H9 (cell line): ENCODE data around the gene VWA8. TPM values are rescaled to one million over a fixed set of nuclear protein-coding genes. Genes with fewer than 3 reads are reported as not detected.

Source experiments
- DNase-seq: peaks from one replicate; pipeline ENCODE4 v3.0.0-alpha.2; 2017
- H2AFZ ChIP-seq: one replicate; pipeline ENCODE4 v1.6.1; 2013; ENCODE audit warnings: mild to moderate bottlenecking, low read length, control low read depth, moderate library complexity
- H2AK5ac ChIP-seq: 2 replicates; pipeline ENCODE4 v1.6.1; 2013; ENCODE audit warnings: low read length, control low read depth, mixed read lengths; ENCODE audit not compliant: insufficient read length
- H2BK120ac ChIP-seq: one replicate; pipeline ENCODE4 v1.6.1; 2013; ENCODE audit warnings: low read depth, mild to moderate bottlenecking, low read length, control low read depth, inconsistent platforms; ENCODE audit not compliant: poor library complexity, severe bottlenecking
- H2BK12ac ChIP-seq: 2 replicates; pipeline ENCODE4 v1.6.1; 2013; ENCODE audit warnings: low read length, control low read depth, mixed read lengths, low read depth; ENCODE audit not compliant: insufficient read length
- H2BK15ac ChIP-seq: 2 replicates; pipeline ENCODE4 v1.6.1; 2013; ENCODE audit warnings: low read depth, low read length, control low read depth
- H2BK20ac ChIP-seq: one replicate; pipeline ENCODE4 v1.6.1; 2013; ENCODE audit warnings: low read depth, mild to moderate bottlenecking, low read length, control low read depth, inconsistent platforms; ENCODE audit not compliant: poor library complexity, severe bottlenecking
- H2BK5ac ChIP-seq: 2 replicates; pipeline ENCODE4 v1.6.1; 2013; ENCODE audit warnings: low read length, control low read depth, mixed read lengths; ENCODE audit not compliant: insufficient read length
- H3K14ac ChIP-seq: 2 replicates; pipeline ENCODE4 v1.6.1; 2013; ENCODE audit warnings: low read length, control low read depth; ENCODE audit not compliant: insufficient read depth
- H3K18ac ChIP-seq: 2 replicates; pipeline ENCODE4 v1.6.1; 2013; ENCODE audit warnings: low read depth, mild to moderate bottlenecking, mixed read lengths, low read length, control low read depth; ENCODE audit not compliant: insufficient read length
- H3K23ac ChIP-seq: 2 replicates; pipeline ENCODE4 v1.6.1; 2013; ENCODE audit warnings: low read length, control low read depth, mixed read lengths, low read depth; ENCODE audit not compliant: insufficient read length
- H3K23me2 ChIP-seq: 2 replicates; pipeline ENCODE4 v1.6.1; 2013; ENCODE audit warnings: low read depth, mild to moderate bottlenecking, mixed read lengths, low read length, control low read depth; ENCODE audit not compliant: insufficient read length, poor library complexity, severe bottlenecking
- H3K27ac ChIP-seq: 2 replicates; pipeline ENCODE4 v1.5.1; 2013; ENCODE audit warnings: low read length, control low read depth, mixed read lengths, low read depth; ENCODE audit not compliant: insufficient read length
- H3K27me3 ChIP-seq: 2 replicates; pipeline ENCODE4 v1.6.1; 2013; ENCODE audit warnings: low read length, control low read depth, inconsistent platforms; ENCODE audit not compliant: insufficient read depth
- H3K4ac ChIP-seq: 2 replicates; pipeline ENCODE4 v1.6.1; 2013; ENCODE audit warnings: low read depth, mild to moderate bottlenecking, control low read depth, inconsistent platforms, low read length, moderate library complexity
- H3K4me1 ChIP-seq: 2 replicates; pipeline ENCODE4 v1.6.1; 2013; ENCODE audit warnings: low read length, control low read depth, inconsistent platforms; ENCODE audit not compliant: insufficient read depth
- H3K4me2 ChIP-seq: 2 replicates; pipeline ENCODE4 v1.6.1; 2013; ENCODE audit warnings: low read length, control low read depth, mixed read lengths; ENCODE audit not compliant: insufficient read length, insufficient read depth
- H3K56ac ChIP-seq: 2 replicates; pipeline ENCODE4 v1.6.1; 2013; ENCODE audit warnings: low read depth, mild to moderate bottlenecking, mixed read lengths, low read length, control low read depth; ENCODE audit not compliant: insufficient read length
- H3K79me1 ChIP-seq: 2 replicates; pipeline ENCODE4 v1.6.1; 2013; ENCODE audit warnings: low read depth, mild to moderate bottlenecking, moderate library complexity, low read length, control low read depth, inconsistent platforms; ENCODE audit not compliant: insufficient read depth, poor library complexity, severe bottlenecking
- H3K79me2 ChIP-seq: 2 replicates; pipeline ENCODE4 v1.6.1; 2013; ENCODE audit warnings: low read length, control low read depth, inconsistent platforms; ENCODE audit not compliant: insufficient read depth
- H3K9ac ChIP-seq: 2 replicates; pipeline ENCODE4 v1.6.1; 2013; ENCODE audit warnings: low read length, control low read depth, mixed read lengths; ENCODE audit not compliant: insufficient read length; ENCODE audit errors: extremely low read depth
- H3K9me3 ChIP-seq: one replicate; pipeline ENCODE4 v1.6.1; 2013; ENCODE audit warnings: low read depth, low read length, inconsistent platforms; ENCODE audit not compliant: control insufficient read depth
- H3T11ph ChIP-seq: one replicate; pipeline ENCODE4 v1.6.1; 2013; ENCODE audit warnings: mild to moderate bottlenecking, low read length, control low read depth, inconsistent platforms
- H4K20me1 ChIP-seq: one replicate; pipeline ENCODE4 v1.6.1; 2013; ENCODE audit not compliant: control insufficient read depth, insufficient read length, insufficient read depth
- H4K5ac ChIP-seq: 2 replicates; pipeline ENCODE4 v1.6.1; 2013; ENCODE audit warnings: low read depth, mild to moderate bottlenecking, mixed read lengths, low read length, control low read depth; ENCODE audit not compliant: insufficient read length
- H4K8ac ChIP-seq: replicated peaks from 2 replicates; pipeline ENCODE4 v1.6.1; 2013; ENCODE audit warnings: low read length, control low read depth, mixed read lengths, low read depth; ENCODE audit not compliant: insufficient read length
- H4K91ac ChIP-seq: 2 replicates; pipeline ENCODE4 v1.6.1; 2013; ENCODE audit warnings: low read depth, mild to moderate bottlenecking, moderate library complexity, mixed read lengths, low read length, control low read depth; ENCODE audit not compliant: insufficient read length
- H3K27ac Mint-ChIP-seq, 3 experiments: 2 replicates in 2 of 3; 3 replicates in 1 of 3; pipeline ENCODE4 v1.8.0; 2020 to 2021; ENCODE audit warnings: mixed read lengths in 3 of 3, mild to moderate bottlenecking in 1 of 3, moderate library complexity in 1 of 3
- H3K27me3 Mint-ChIP-seq: 2 replicates; pipeline ENCODE4 v1.8.0; 2021; ENCODE audit warnings: low read depth, mild to moderate bottlenecking, moderate library complexity, mixed read lengths
- H3K36me3 Mint-ChIP-seq, 3 experiments: 2 replicates in 2 of 3; 3 replicates in 1 of 3; pipeline ENCODE4 v1.8.0; 2020 to 2021; ENCODE audit warnings: low read depth in 3 of 3, mixed read lengths in 3 of 3; ENCODE audit not compliant: insufficient read depth in 1 of 3
- H3K4me1 Mint-ChIP-seq, 2 experiments: 2 replicates each; pipeline ENCODE4 v1.8.0; 2020; ENCODE audit warnings: mixed read lengths in 2 of 2
- H3K4me3 Mint-ChIP-seq, 2 experiments: 2 replicates in 1 of 2; 3 replicates in 1 of 2; pipeline ENCODE4 v1.8.0; 2020 to 2021; ENCODE audit warnings: mild to moderate bottlenecking in 2 of 2, mixed read lengths in 2 of 2, moderate library complexity in 1 of 2
- H3K9me3 Mint-ChIP-seq, 2 experiments: 2 replicates in 1 of 2; 3 replicates in 1 of 2; pipeline ENCODE4 v1.8.0; 2020; ENCODE audit warnings: mild to moderate bottlenecking in 2 of 2, mixed read lengths in 2 of 2, moderate library complexity in 1 of 2
- CTCF ChIP-seq: fragments of 200-600 bp; sonication (generic); conservative IDR thresholded peaks from 3 replicates; pipeline ENCODE4 v1.8.0; 2021; ENCODE audit warnings: antibody characterized with exemption, mild to moderate bottlenecking
- WGBS: extraction: QIAGEN DNeasy Blood & Tissue Kit; methylation state at CpG from one replicate; pipeline ENCODE4 v1.1.7; 2013; ENCODE audit warnings: missing lambda C conversion rate, low lambda C conversion rate, mixed read lengths; ENCODE audit not compliant: insufficient read length; ENCODE audit errors: extremely low coverage; 5-methylcytosine and 5-hydroxymethylcytosine counted together
- total RNA-seq: library from RNA; stranded (reverse); gene quantifications from 2 replicates; pipeline ENCODE4 v1.2.1, GENCODE V29; 2021

VWA8 gene
- total RNA-seq, 1 experiment from 2014 or later = 17.4 TPM

- TF ChIP-seq CTCF = no peak
- H3K4me1 Mint-ChIP-seq = no peaks in the 10 kb centered on the region
- H3K23ac ChIP-seq = no peak overlapping the region
- no peak overlapping the region for H2BK12ac ChIP-seq
- H2AFZ ChIP-seq = no peak overlapping the region
- DNase-seq = no peak
- no peak overlapping the region for H2BK120ac ChIP-seq
- H2BK5ac ChIP-seq = no peak overlapping the region
- no peak overlapping the region for H4K5ac ChIP-seq
- WGBS = no CpG with 5 or more reads among the region's 1 CpG
- no peak overlapping the region for H3K27ac Mint-ChIP-seq
- H3K27me3 ChIP-seq = no peaks in the 10 kb centered on the region
- no peak overlapping the region for H3K56ac ChIP-seq
- no peaks in the 10 kb centered on the region for H4K20me1 ChIP-seq
- H3K27ac ChIP-seq = no peak overlapping the region
- H2BK15ac ChIP-seq = no peak overlapping the region
- no peak overlapping the region for H2AK5ac ChIP-seq
- no peaks in the 10 kb centered on the region for H3K9me3 ChIP-seq
- H3K9me3 Mint-ChIP-seq = no peaks in the 10 kb centered on the region
- H3K4me1 ChIP-seq = no peaks in the 10 kb centered on the region
- no peak overlapping the region for H3K9ac ChIP-seq
- no peak overlapping the region for H3T11ph ChIP-seq
- H2BK20ac ChIP-seq = no peak overlapping the region
- no peak overlapping the region for H3K18ac ChIP-seq
- no peak overlapping the region for H4K8ac ChIP-seq
- no peak overlapping the region for H3K4me3 Mint-ChIP-seq
- no peaks in the 10 kb centered on the region for H3K27me3 Mint-ChIP-seq
- H3K4me2 ChIP-seq = no peak overlapping the region
- peaks cover 0 to 1% (median 0%) of the 10 kb centered on the region in 3 experiments; a peak in 1 of 7 replicates for H3K36me3 Mint-ChIP-seq
- H3K4ac ChIP-seq = no peak overlapping the region
- no peaks in the 10 kb centered on the region for H3K79me1 ChIP-seq
- no peak overlapping the region for H3K14ac ChIP-seq
- H4K91ac ChIP-seq = no peak overlapping the region
- H3K79me2 ChIP-seq = no peaks in the 10 kb centered on the region
- no peaks in the 10 kb centered on the region for H3K23me2 ChIP-seq
Observed at GRCh38 chr13:41931337-41931736, 29.6 kb downstream of the VWA8 start.
